ENCODE data around the gene SHQ1.
"Not testable (repeated sequence)": the region's sequence is repeated elsewhere in the genome, so short reads cannot be mapped to it uniquely, and the experiment has no call there.

Gene SHQ1

GRCh38 chr3:72754582-72754981 is 93.7 kb downstream of the SHQ1 start:
- DNase-seq (ENCODE audit: insufficient read length, low spot score) = no peak
- no peak for FAIRE-seq

GRCh38 chr3:72753495-72753894 is 94.8 kb downstream of the SHQ1 start:
- FAIRE-seq (no peak), DNase-seq (ENCODE audit: insufficient read length, low spot score) (no peak)

GRCh38 chr3:72750405-72750965 is 97.8 kb downstream of the SHQ1 start:
- DNase-seq (ENCODE audit: insufficient read length, low spot score) (no peak), FAIRE-seq (no peak)

- FAIRE-seq (no peak), DNase-seq (ENCODE audit: insufficient read length, low spot score) (no peak)
These were observed 99.6 kb downstream of the SHQ1 start for GRCh38 chr3:72748659-72749058.

- DNase-seq (ENCODE audit: insufficient read length, low spot score) (no peak), FAIRE-seq (no peak)
These were observed 101.5 kb downstream of the SHQ1 start for GRCh38 chr3:72746430-72747411.

GRCh38 chr3:72745146-72745999 is 102.9 kb downstream of the SHQ1 start:
- no peak for FAIRE-seq
- no peak for DNase-seq (ENCODE audit: insufficient read length, low spot score)

- DNase-seq (ENCODE audit: insufficient read length, low spot score) (no peak), FAIRE-seq (no peak)
These were observed 103.9 kb downstream of the SHQ1 start for GRCh38 chr3:72744330-72744729.

- DNase-seq (ENCODE audit: insufficient read length, low spot score) (no peak), FAIRE-seq (no peak)
These were observed 108.4 kb downstream of the SHQ1 start for GRCh38 chr3:72739531-72740466.

GRCh38 chr3:72738752-72739530 is 109.3 kb downstream of the SHQ1 start:
- no peak for FAIRE-seq
- peak; percentile 48 for DNase-seq (ENCODE audit: insufficient read length, low spot score)

- FAIRE-seq = peak; percentile 72
These were observed 113.2 kb downstream of the SHQ1 start for GRCh38 chr3:72735072-72735471.

GRCh38 chr3:72733676-72734075 is 114.6 kb downstream of the SHQ1 start:
- FAIRE-seq = no peak
- DNase-seq (ENCODE audit: insufficient read length, low spot score) = no peak

More at GRCh38 chr3:72735072-72735471, 113.2 kb downstream of the SHQ1 start:
- not testable (repeated sequence) for DNase-seq (ENCODE audit: insufficient read length, low spot score)

- DNase-seq (ENCODE audit: insufficient read length, low spot score); FAIRE-seq: not testable (repeated sequence)
These were observed 115.4 kb downstream of the SHQ1 start for GRCh38 chr3:72732666-72733345.

- no peak for FAIRE-seq
- DNase-seq (ENCODE audit: insufficient read length, low spot score) = no peak
These were observed 119.2 kb downstream of the SHQ1 start for GRCh38 chr3:72728958-72729467.

GRCh38 chr3:72728329-72728889 is 119.8 kb downstream of the SHQ1 start:
- no peak for DNase-seq (ENCODE audit: insufficient read length, low spot score)
- no peak for FAIRE-seq

GRCh38 chr3:72727726-72728125 is 120.5 kb downstream of the SHQ1 start:
- FAIRE-seq (no peak), DNase-seq (ENCODE audit: insufficient read length, low spot score) (no peak)

GRCh38 chr3:72727172-72727571 is 121.1 kb downstream of the SHQ1 start:
- FAIRE-seq = no peak
- no peak for DNase-seq (ENCODE audit: insufficient read length, low spot score)

GRCh38 chr3:72725229-72725628 is 123.0 kb downstream of the SHQ1 start:
- no peak for DNase-seq (ENCODE audit: insufficient read length, low spot score)
- FAIRE-seq = no peak

GRCh38 chr3:72724070-72724469 is 124.2 kb downstream of the SHQ1 start:
- FAIRE-seq = no peak
- no peak for DNase-seq (ENCODE audit: insufficient read length, low spot score)

Data from HTR-8/SVneo (cell line).